Measurements from ENCODE around the gene WDR47. TPM values are rescaled to one million over a fixed set of nuclear protein-coding genes. Genes with fewer than 3 reads are reported as not detected.

WDR47 gene
- total RNA-seq (2022) (6.3 and 6.8 TPM in 2 replicates), Bru-seq, nascent RNA (percentile 46 among the genes with signal in this experiment), BruChase-seq, experiment 1, labeled RNA remaining after a 6-hour chase (percentile 38 among the genes with signal in this experiment), BruChase-seq, experiment 2, labeled RNA remaining after a 2-hour chase (percentile 44 among the genes with signal in this experiment)
- long read RNA-seq, full-length matches to known transcripts, result 2 of 3 reads
- long read RNA-seq, partial matches to known transcripts, result 0 of 3 reads
- long read RNA-seq, other reads (novel, unspliced or antisense), result 1 of 3 reads

DNA sequence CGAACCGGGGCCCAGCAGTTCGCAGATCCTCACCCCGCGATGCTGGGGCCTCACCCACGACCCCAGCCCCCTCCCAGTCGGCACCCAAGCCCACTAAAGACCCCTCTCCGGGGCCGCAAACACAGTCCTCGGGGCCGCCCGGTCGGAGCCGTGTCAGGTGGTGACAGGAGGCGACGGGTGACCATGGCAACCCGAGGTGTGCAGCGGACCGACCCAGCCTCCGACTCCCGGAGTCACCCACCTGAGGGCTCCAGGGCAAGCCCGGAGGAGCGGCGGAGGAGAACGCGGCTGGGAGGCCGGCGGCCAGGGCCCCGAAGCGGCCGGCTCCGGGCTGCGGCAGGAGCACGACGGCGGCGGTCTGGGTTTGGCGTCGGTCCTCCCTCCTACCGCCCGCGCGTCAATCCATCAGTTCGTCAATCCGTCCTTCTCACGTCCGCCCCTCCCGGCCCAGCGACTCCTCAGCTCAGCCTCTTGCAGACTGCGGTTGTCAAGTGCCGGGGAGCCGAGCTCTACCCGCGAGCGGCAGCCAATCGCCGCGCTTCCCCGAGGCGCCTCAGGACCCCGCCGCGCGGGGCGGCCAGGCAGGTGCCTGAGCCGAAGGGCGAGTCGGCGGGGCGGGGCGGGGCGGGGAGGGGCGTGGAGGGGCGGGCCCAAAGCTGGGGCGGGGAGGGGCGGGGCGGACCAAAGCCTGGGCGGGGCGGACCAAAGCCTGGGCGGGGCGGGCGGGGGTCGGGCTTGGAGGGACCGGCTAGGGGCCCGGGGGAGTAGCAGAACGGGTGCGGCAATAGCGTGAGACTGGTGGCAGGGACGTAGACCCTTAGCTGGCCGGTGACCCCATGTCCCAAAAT lies at the start of gene WDR47:
TSS of gene WDR47 (minus strand) at position 482 of the 848 bp plus-strand sequence. CDS start 18,590 bp downstream, outside the sequence.
- Mint-ChIP-seq H3K4me3 (ENCODE audit: low read depth, unreplicated experiment) (peak within 1 kb of the TSS; percentile 92), H3K27me3 (ENCODE audit: unreplicated experiment) (no peaks in the 10 kb centered on the region), H3K36me3 (ENCODE audit: insufficient read depth, unreplicated experiment) (peaks cover 24% of the 10 kb centered on the region), H3K27ac (ENCODE audit: unreplicated experiment) (peak within 1 kb of the TSS; percentile 90), H3K9me3 (ENCODE audit: low read depth, unreplicated experiment) (no peaks in the 10 kb centered on the region), H3K4me1 (ENCODE audit: low read depth, unreplicated experiment) (no peaks in the 10 kb centered on the region)
- CTCF ChIA-PET, result interaction anchor here (0.6 kb wide), 1 partner anchor 129 kb away, joined by 3 read pairs; no protein-coding TSS in a partner anchor
- TF ChIP-seq, protein P1, sequence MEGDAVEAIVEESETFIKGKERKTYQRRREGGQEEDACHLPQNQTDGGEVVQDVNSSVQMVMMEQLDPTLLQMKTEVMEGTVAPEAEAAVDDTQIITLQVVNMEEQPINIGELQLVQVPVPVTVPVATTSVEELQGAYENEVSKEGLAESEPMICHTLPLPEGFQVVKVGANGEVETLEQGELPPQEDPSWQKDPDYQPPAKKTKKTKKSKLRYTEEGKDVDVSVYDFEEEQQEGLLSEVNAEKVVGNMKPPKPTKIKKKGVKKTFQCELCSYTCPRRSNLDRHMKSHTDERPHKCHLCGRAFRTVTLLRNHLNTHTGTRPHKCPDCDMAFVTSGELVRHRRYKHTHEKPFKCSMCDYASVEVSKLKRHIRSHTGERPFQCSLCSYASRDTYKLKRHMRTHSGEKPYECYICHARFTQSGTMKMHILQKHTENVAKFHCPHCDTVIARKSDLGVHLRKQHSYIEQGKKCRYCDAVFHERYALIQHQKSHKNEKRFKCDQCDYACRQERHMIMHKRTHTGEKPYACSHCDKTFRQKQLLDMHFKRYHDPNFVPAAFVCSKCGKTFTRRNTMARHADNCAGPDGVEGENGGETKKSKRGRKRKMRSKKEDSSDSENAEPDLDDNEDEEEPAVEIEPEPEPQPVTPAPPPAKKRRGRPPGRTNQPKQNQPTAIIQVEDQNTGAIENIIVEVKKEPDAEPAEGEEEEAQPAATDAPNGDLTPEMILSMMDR (IDR thresholded peaks at IDR 0.05; ENCODE audit: unreplicated experiment), result no peak
- BruUV-seq (replicated peaks), result TSS peak; percentile 33
- intact Hi-C loops (cut with micrococcal nuclease; ENCODE audit: unreplicated experiment), result no loop called here
- peak; percentile 91 for DNase-seq

DNA sequence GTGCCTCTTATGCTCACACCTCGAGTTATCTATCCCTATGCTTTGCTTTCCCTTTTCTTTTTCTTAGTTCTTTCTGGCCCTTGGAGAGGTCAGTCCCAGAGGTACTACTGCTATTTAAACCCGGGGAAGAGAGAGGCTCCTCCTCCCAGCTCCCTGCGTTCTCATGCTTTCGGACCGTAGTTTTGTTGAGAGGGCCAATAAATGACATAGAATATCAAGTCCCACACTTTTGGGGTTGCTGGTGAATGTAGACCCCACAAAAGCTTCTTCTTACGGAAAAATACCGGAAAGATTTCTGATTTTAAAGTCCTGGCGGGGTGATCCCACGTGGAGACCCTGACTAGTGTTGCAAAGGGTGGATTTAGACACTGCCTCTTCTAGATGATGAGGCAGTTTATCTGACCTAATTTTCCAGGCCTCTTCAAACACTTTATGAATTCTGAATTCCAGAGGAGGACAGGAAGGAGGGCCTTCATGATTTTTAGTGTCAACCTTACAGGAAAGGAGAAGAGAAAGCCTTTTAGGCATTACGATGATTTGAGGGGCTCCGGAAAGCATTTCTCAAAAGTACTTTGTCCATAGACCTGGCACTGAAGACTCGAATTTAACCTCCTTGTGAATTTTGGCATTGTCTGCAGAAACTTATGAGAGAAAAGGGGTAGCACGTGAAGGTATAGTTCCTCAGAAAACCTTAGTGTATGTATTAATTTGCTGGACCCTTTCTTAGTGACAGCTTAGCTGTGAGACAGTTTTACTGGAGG lies 49.4 kb upstream of the WDR47 start:
- Mint-ChIP-seq H3K36me3 (ENCODE audit: insufficient read depth, unreplicated experiment) (peaks cover 34% of the 10 kb centered on the region), H3K4me1 (ENCODE audit: low read depth, unreplicated experiment) (no peaks in the 10 kb centered on the region), H3K27ac (ENCODE audit: unreplicated experiment) (peak overlapping the region; percentile 85), H3K4me3 (ENCODE audit: low read depth, unreplicated experiment) (peak overlapping the region; percentile 91), H3K9me3 (ENCODE audit: low read depth, unreplicated experiment) (no peaks in the 10 kb centered on the region), H3K27me3 (ENCODE audit: unreplicated experiment) (no peaks in the 10 kb centered on the region)
- TF ChIP-seq, protein P1 (IDR thresholded peaks at IDR 0.05; ENCODE audit: unreplicated experiment), result no peak
- intact Hi-C loops (cut with micrococcal nuclease; ENCODE audit: unreplicated experiment), result no loop called here
- BruUV-seq (replicated peaks), result TSS peak; percentile 65
- CTCF ChIA-PET, result interaction anchor here (1.0 kb wide), 1 partner anchor 21 kb away, joined by 4 read pairs; a partner anchor contains a TSS
- DNase-seq, result no peak

DNA sequence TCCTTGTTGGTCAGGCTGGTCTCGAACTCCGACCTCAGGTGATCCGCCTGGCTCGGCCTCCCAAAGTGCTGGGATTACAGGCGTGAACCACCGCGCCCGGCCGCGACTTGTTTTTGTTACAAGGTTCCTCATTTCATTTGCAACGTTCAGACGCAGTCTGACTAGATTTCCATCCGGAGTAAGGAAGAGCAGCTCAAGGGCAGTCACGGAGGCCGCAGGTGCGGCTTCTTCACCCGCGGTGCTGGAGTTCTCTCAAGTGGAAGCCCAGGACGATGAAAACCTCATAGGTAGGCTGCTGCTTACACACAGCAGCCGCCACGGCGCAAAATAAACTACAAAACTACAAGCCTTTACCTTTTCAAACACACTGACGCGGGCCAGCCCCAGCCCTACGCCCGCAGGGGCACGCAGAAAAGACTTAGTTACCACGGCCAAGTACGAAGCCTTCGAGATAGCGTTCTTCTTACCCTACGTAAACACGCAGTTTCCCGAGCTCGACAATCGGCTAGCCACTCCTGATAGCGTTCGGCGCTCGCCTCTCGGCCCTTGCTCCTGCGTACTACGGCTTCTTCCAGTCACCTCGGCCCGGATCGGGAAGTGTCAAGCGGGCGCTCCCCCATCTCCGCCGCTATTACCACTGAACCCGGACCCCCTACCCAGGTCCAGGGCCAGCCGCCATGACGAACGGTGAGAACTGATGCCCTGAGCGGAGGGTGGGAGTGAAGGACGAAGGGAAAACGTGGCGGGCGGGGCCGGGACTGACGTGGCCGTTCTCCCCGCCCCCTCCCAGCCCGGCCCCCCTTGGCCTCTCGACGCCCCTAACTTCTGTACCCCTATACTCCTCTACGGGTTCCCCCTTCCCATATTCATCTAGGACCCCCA lies 48.5 kb upstream of the WDR47 start, which contains the start of gene TMEM167B:
TSS of gene TMEM167B (plus strand) at position 569 of the 882 bp plus-strand sequence. CDS start at position 678, 109 bp downstream.
- intact Hi-C loops (cut with micrococcal nuclease; ENCODE audit: unreplicated experiment), result no loop called here
- no peaks in the 10 kb centered on the region for H3K27me3 Mint-ChIP-seq (ENCODE audit: unreplicated experiment)
- TSS peak; percentile 84 for BruUV-seq (replicated peaks)
- TF ChIP-seq, protein P1 (IDR thresholded peaks at IDR 0.05; ENCODE audit: unreplicated experiment), result no peak
- H3K4me3 Mint-ChIP-seq (ENCODE audit: low read depth, unreplicated experiment), result peak within 1 kb of the TSS; percentile 91
- H3K27ac Mint-ChIP-seq (ENCODE audit: unreplicated experiment), result peak within 1 kb of the TSS; percentile 85
- DNase-seq, result peak; percentile 77
- CTCF ChIA-PET, result interaction anchor here (1.0 kb wide), 2 partner anchors 10 to 22 kb away, joined by 4 read pairs; a partner anchor contains a TSS
- H3K9me3 Mint-ChIP-seq (ENCODE audit: low read depth, unreplicated experiment), result no peaks in the 10 kb centered on the region
- H3K4me1 Mint-ChIP-seq (ENCODE audit: low read depth, unreplicated experiment), result no peaks in the 10 kb centered on the region
- H3K36me3 Mint-ChIP-seq (ENCODE audit: insufficient read depth, unreplicated experiment), result peaks cover 34% of the 10 kb centered on the region
